Measurements from ENCODE around the gene PUDP.

Gene PUDP

DNA sequence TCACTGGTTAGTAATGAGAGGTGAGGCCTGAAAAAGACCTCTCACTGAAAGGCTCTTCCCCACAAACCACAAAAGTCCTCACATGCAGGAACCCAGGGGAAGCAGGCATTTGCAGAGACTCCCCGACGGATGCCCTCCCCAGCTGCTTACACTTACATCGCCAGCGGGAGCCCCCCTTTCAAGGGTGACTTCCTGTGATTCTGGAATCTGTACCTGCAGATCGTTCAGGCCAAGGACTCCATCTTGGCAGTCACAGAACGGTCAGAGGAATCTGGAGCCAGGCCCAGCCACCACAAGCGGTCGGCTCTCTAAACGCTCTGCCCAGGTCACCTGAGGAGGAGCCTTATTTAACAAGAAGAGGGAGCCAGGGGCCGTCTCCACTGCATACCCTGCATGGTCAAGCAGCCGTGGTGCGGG is 71.7 kb downstream of the PUDP start:
- in situ Hi-C loops (cut with HindIII; ENCODE audit: low sequenced_read_pairs) = no loop called here

DNA sequence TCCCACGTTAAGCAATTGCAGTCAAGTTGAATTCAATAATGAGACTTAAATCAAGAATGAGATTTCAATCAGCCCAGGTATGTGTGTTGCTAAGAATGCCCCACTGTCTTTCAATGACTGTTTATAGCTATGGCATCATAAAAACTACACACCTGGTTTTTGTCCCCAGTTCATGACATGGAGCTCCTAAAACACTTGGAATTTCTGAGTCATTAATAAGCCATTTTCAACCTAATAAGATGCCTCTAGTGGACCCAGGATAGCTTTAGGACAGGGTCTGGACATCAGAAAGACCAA is 73.1 kb downstream of the PUDP start:
- in situ Hi-C loops (cut with HindIII; ENCODE audit: low sequenced_read_pairs) = no loop called here

DNA sequence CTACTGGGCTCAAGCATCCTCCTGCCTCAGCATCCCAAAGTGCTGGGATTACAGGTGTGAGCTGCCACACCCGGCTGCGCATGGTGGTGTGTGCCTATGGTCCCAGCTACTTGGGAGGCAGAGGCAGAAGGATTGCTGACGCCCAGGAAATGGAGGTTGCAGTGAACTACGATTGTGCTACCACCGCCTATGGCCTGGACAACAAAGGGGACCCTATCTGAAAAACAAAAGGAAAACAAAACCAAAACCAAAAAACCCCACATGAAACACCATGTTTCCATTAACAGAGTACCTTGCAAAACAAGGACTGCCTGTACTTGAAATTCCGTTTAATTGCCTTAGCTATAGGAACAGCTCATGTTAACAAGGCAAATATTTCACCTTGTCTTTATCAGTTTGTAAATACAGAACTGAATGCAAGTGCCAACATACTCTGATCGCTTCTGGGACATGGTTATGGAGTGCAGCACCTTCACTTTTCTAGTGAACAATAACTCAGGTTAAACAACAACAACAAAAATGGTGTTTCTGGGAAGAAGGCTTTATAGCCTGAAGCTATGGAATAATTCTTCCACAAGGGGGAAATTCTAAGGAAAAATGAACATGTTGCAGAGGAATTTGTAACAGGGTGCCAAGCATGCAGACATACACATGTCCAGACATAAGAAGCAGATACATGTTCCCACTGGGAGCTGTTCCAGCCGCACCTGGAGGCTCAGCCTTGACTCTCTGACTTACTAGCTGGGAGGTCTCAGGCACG is 73.6 kb downstream of the PUDP start:
- in situ Hi-C loops (cut with HindIII; ENCODE audit: low sequenced_read_pairs) = no loop called here

DNA sequence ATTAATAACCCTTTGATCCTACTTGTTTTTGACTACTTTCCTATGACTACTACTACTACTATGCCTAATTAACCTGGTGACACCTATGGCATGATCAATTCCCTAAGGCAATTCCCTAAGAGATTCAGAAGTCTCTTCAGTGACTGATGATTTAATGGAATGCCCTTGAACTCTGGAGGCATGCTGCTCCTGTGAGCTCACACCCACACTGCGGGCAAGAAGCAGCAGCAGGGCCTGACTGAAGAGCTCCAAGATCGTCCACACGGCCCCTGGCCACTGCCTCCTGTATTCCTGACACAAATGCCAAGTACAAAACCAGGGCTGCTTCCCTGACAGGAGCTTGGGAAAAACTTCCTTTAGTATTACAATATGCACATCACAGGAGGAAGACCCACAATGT is 74.6 kb downstream of the PUDP start:
- in situ Hi-C loops (cut with HindIII; ENCODE audit: low sequenced_read_pairs) = no loop called here

DNA sequence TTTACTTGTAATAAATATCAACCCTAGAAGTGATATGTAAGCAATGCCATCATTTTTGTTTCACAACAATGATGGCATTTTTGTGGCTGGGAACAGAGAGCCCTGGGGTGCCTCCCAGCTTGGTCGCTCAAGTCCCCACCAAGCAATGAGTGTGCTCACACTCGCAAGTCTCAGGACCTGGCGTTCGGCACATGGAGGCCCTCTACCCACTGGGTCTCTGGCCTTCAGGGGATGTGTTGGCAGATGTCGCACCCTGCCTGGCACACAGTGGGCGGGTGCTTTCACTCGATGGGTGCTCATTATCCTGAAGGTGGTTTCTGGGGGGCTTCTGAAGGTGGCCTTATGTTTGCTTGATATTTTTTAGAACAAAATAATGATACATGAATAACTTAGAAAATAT is 75.1 kb downstream of the PUDP start:
- in situ Hi-C loops (cut with HindIII; ENCODE audit: low sequenced_read_pairs) = no loop called here

DNA sequence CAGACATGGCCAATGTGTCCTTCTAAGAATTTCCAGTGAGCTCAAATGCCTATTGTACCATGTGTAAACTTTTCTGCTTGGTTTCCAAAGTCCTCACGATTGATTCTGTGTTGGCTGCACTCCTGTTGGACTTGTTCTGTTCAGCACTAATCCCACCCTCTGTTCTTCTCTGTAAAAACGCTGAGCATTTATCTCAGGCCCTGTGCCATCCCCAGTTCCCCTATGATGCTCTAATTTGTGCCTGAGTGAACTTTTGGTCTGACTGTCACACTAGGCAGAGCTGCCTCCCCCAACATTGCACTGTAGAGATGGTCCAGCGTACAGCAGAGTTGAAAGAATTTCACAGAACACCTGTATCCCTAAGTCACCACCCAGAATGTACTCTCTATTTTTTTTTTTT is 76.6 kb downstream of the PUDP start:
- in situ Hi-C loops (cut with HindIII; ENCODE audit: low sequenced_read_pairs) = no loop called here

DNA sequence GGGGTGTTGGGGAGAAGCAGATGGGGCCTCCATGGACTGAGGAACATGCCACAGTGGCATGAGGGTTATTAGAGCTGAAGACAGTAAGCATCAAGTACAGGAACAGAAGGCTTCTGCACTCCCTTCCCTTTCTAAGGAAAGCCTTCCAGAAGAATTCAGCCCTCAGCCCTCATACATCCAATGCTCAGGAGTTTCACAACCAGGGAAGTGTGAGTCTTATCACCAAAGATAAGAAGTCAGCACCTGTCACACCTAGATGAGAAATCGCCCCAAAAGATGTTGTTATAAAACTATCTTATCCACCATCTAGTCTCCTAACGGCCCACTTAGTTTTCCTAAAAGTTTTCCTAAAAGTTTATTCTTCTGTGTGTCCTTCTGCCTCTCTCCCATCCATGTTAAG is 78.4 kb downstream of the PUDP start:
- in situ Hi-C loops (cut with HindIII; ENCODE audit: low sequenced_read_pairs) = no loop called here

DNA sequence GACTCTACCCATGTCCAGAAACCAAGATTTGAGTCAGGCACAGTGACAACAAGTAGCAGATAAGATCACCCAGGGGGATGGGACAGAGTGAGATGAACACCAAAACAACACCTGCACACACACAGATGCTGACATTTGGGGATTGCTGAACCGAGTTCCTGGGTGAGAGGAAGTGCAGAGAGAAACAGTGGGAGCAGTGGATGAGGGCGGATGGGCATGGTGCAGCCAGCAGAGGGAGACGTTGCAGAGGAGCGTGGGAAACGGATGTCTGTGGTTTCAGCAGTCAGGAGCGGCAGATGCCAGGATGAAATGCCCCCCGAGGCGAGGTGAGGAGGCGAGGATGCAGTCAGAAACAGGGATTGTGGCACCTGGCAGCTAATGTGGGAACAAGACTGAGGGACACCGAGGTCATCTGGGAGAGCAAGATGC is 79.0 kb downstream of the PUDP start:
- in situ Hi-C loops (cut with HindIII; ENCODE audit: low sequenced_read_pairs) = no loop called here

DNA sequence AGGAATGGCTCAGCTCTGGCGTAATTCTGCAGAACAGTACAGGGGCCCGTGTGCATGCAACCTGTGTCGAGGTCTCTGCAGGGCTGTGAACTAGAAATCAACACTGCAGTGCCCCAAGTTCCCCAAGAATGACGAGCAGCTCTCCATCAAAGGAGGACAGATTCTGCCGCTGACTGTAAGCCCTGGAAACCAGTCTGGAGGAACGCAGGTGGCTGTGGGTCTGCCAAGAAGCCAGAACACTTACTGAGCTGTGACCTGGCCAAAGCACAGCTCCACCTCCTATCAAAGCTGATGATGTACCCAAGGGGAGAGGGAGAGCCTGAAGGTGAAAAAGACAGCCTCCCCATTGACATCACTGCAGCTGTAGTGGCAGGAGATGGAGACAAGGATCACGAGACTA is 80.7 kb downstream of the PUDP start:
- in situ Hi-C loops (cut with HindIII; ENCODE audit: low sequenced_read_pairs) = no loop called here

DNA sequence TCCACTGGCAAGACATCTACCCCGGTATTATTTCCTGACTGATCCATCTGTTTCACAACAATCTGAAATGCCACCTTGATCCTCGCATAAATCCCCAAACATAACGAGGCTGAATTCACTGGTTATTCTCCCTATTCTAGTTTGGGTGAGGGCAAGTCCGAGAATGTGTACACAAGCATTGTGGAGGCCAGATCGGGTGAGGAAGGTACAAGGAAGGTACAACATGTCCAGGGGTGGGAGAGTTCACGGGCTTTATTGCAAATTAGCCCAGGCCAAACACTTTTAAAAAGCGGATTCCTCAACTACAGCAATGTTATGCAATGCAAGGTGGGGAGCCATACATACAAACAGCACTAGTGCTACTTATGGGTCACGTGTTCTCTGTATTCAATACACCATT is 82.5 kb downstream of the PUDP start:
- in situ Hi-C loops (cut with HindIII; ENCODE audit: low sequenced_read_pairs) = no loop called here

DNA sequence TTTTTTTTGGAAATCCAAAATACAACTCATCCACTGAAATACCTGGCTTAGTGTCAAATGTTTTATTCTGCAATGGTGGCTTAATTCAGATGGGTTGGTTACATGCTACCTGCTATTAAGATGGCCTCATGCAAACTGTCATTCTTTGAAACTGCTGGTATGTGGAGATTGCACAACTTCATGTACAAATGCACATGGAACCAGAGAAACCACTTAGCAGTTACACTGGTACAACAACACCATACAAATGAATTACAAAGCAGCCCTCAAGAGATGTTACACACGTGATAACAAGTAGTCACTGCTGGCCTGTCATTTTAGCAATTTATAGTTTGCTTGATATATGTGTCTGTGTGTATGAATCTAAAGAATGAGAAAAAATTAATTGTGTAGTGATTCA is 85.0 kb downstream of the PUDP start:
- in situ Hi-C loops (cut with HindIII; ENCODE audit: low sequenced_read_pairs) = no loop called here

DNA sequence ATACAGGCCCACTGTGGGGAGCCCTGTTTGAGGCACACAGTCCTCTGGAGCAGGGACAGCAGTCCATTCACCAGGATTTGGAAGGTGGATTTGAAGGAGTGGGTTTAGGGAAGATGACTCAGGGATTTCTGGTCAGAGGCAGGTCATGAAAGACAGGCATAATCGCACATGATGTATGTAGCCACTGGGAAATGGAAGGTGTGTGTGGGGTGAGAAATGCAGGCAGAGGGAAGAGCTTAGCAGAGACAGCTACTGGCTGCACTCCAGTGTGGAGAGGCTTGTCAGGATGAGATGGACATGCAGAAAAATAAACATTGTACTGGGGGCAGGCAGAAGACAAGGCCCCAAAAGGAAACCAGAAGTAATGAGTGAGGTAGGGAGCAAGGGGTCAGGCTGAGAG is 85.7 kb downstream of the PUDP start:
- in situ Hi-C loops (cut with HindIII; ENCODE audit: low sequenced_read_pairs) = no loop called here

DNA sequence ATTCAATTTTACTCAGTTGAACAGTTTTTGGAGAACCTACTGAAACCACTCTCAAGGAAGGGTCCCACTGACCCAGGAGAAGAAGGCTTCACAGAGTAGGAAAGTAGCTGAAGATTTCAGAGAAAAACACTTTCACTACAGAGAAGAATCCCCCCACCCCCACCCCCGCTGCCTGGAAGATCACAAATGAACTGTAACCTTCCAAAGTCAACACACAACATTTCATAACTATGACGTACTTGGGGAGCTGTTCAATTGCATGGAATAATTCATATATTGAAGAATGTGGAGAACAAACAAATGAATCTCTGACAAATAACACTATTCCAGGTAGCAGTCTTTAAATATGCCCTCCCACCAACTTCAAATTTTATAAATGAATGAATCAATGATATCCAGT is 86.5 kb downstream of the PUDP start:
- in situ Hi-C loops (cut with HindIII; ENCODE audit: low sequenced_read_pairs) = no loop called here

DNA sequence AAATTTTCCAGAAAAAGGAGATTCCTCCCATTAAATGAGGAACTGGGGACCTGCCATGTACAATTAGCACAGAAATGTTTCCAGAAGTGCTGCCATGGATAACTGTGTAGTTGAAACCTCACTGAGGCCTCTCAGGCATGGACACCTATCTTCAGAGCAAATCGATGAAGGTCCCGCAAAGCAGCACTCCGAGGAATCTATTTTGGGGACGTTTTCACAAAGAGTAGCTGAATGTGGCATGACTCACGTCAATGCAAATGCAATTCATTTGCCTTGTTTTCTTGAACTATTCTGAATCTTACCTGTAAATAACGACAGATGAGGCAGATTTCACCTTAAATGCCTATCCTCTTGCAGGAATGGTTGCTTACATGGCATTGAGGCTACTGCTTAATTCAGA is 87.5 kb downstream of the PUDP start:
- in situ Hi-C loops (cut with HindIII; ENCODE audit: low sequenced_read_pairs) = no loop called here

DNA sequence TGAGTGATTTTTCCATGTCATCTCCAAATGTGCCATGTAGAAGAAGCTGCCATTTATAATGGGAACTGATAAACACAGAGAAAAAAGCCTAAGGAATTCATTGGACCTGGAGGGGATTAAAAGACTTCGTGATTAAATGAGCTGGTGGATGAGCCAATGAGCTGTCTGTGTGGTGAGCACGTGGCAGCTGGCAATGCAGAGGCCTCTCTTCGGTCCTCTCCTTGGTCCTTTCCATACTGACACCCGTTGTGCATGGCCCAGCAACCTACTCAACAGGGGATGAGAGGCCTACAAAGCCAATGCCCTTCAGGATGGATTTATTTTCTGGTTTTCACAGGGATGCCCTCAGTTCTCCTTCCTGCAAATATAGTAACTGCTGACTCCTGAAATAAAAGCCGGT is 88.1 kb downstream of the PUDP start:
- in situ Hi-C loops (cut with HindIII; ENCODE audit: low sequenced_read_pairs) = no loop called here

DNA sequence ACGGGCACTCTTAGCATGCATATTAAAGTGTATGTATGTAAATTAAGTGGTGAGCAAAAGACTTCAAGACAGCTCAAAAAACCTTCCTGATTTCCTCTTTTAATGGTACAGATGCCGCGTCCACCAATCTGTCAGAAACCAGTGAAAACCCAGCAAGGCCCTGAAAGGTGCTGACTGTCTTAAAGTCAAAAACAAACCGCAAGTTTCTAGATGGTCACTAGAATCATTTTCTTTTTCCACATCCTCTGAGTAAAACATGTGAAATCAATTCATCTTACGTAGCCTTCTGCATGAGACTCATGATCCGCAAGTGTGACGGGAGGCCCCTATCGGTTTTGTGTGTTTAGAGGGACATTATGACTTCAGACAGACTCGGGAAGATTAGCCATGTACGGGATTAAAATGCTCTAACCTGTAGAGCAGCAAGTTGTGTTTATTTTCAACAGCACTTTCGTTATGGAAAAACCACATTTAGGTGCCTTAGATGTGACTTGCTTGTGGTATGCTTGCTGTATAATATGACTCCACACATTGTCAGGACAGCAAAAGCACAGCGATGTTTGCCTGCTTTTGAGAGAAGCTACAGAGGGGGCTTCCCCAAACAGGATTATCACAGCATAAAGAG is 88.6 kb downstream of the PUDP start:
- in situ Hi-C loops (cut with HindIII; ENCODE audit: low sequenced_read_pairs) = no loop called here

DNA sequence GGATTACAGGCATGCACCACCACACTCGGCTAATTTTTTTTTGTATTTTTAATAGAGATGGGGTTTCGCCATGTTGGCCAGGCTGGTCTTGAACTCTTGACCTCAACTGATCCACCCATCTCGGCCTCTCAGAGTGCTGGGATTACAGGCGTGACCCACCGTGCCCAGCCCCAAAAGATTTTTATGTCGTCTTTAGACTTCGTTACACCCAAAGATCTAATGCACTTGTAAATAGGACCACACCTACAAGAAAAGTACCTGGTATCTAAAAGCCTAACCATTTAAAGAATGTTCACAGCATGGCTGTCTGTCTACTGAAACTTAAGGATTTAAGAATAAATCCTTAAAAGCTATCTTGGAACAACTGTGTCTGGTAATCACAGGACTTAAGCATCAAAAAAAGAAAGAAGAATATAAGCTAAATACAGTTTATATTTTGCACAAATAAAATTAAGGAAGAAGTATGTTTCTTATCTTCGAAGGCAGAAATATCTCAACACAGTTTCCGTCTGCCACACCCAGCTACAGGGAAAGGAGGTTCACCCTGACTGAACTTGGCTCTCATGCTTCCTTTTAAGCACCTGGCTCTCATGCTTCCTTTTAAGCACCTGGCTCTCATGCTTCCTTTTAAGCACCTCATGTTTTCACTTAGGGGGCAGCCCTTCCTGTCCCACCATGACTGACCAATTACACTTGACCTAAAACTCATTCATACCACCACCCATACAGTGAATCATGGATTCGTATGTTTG is 92.4 kb downstream of the PUDP start:
- in situ Hi-C loops (cut with HindIII; ENCODE audit: low sequenced_read_pairs) = no loop called here

DNA sequence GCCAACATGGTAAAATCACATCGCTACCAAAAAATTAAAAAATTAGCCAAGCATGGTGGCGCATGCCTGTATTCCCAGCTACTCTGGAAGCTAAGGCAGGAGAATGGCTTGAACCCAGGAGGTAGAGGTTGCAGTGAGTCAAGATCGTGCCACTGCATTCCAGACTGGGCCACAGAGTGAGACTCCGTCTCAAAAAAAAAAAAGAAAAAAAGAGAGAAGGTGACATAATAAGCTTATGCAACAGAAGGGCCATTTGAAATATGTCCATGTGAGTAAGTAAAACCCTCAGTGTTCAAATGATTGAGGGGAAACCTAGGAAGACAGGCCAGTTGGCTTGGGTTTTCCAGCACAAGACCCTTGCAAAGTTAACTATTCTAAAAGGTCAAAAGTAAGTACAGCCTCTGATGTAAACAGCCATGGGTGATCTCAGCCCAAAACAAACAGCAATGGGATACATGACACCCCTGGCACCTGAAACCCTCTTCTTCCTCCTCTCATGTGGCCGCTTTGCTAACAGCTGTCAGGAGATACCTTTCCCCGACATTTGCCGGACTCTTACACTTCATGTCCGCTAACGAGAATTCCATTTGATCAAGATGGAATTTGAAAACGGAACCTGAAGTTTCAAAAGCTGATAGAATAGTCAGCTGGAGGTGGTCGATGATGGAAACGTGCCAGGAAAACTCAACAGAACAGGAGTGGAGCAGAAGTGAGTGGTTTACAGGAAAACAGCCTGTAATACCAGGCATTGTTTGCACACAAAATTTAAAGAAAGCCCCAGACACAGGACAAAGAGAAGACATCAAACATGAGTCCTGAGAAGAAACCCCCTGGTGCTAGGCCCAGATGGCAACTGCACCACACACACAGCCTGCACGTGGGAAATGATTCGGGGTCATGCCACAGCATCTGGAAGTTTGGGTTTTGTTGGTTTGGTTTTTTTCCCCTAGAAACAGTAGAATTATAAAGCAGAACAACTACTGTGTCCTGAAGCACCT is 93.4 kb downstream of the PUDP start:
- in situ Hi-C loops (cut with HindIII; ENCODE audit: low sequenced_read_pairs) = no loop called here

DNA sequence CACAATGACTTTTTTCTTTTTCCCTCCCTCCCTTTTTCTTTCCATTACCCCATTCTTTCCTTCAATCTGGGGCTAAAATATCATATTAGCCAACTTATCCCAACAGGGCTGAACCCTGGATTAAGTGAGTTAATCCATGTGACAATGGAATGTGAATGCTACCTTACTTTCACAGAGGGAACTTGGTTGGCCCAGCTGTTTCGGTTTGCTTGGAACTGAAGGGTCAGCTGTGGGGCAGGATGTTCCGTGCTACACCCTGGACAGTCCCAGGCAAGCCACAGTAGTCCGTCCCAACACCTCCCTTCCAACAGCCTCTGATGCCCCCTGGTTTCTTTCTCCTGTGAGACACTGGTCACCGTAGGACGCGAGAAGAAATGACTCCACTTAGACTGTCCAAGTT is 95.4 kb downstream of the PUDP start:
- in situ Hi-C loops (cut with HindIII; ENCODE audit: low sequenced_read_pairs) = no loop called here

DNA sequence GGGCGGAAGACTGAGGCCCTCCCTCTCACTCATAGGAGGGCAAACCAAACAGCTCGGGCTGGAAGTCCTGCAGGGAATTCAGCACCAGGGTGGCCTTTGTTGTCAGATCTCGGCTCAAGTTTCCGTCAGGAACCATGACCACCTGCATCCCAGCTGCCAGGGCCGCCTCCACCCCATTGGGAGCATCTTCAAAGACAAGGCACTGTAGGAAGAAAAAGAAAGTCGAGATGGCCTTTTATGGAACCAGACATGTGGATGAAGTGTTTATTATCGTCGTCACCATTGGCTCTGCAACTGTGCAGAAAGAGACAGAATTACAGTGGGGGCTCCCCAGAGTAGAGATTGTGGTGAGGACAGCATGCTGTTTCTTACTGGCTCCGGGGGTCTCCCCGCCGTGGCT is 97.7 kb downstream of the PUDP start:
- in situ Hi-C loops (cut with HindIII; ENCODE audit: low sequenced_read_pairs) = no loop called here

DNA sequence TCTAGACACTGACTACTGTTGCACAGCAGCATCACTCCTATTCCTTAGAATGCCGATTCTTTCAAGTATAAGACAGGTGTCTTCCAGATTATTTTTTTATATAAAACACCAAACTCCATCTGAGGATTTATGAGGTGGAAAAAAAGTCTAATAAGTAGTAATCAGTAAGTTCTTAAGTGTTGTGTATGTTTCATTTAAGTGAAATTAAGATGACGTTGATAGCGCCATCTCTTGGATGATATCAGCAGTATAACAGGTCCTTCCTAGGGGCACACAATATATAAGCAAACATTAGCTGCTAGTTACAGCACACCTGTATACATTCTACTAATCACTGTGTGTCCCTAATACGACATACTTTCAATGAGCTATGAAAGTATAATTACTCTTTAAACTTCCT is 100.0 kb downstream of the PUDP start:
- in situ Hi-C loops (cut with HindIII; ENCODE audit: low sequenced_read_pairs) = no loop called here

Data from DLD1 (cell line).